Fibroblast of lung (primary cell): Measurements from ENCODE around the gene ADD2. TPM values are rescaled to one million over a fixed set of nuclear protein-coding genes. Genes with fewer than 3 reads are reported as not detected.

Experiments
- DNase-seq, 2 donors: peaks; one replicate each; pipeline versions ENCODE4 v3.0.0 to v3.0.0-alpha.2; 2010; ENCODE audit warnings: low read depth in 2 of 2
- H2AFZ ChIP-seq: 2 replicates; pipeline ENCODE4 v1.5.1; 2012; ENCODE audit warnings: low read length, control low read depth, inconsistent platforms
- H3K27ac ChIP-seq: 2 replicates; pipeline ENCODE4 v1.5.1; 2011; ENCODE audit warnings: low read length, control low read depth; ENCODE audit not compliant: insufficient read depth
- H3K27me3 ChIP-seq: 2 replicates; pipeline ENCODE4 v1.5.1; 2011; ENCODE audit warnings: mild to moderate bottlenecking, low read length; ENCODE audit not compliant: control insufficient read depth, insufficient read depth
- H3K36me3 ChIP-seq: 2 replicates; pipeline ENCODE4 v1.5.1; 2011; ENCODE audit warnings: low read length; ENCODE audit not compliant: control insufficient read depth, insufficient read depth
- H3K4me1 ChIP-seq: 2 replicates; pipeline ENCODE4 v1.5.1; 2011; ENCODE audit warnings: low read length; ENCODE audit not compliant: control insufficient read depth, insufficient read depth; ENCODE audit errors: extremely low read depth
- H3K4me2 ChIP-seq: 2 replicates; pipeline ENCODE4 v1.5.1; 2011; ENCODE audit warnings: low read length, control low read depth; ENCODE audit not compliant: insufficient read depth; ENCODE audit errors: extremely low read depth
- H3K4me3 ChIP-seq, 4 experiments: fragments of 200-600 bp in 1 of 4; sonication (generic) in 1 of 4; replicated peaks in 1 of 4; 2 replicates each; pipeline ENCODE4 v1.5.1; 2011 to 2016; ENCODE audit warnings: low read length in 4 of 4, low read depth in 3 of 4, mild to moderate bottlenecking in 3 of 4, control low read depth in 2 of 4, inconsistent platforms in 1 of 4, mixed read lengths in 1 of 4; ENCODE audit not compliant: insufficient read depth in 1 of 4; ENCODE audit errors: control extremely low read depth in 1 of 4
- H3K79me2 ChIP-seq: 2 replicates; pipeline ENCODE4 v1.5.1; 2012; ENCODE audit warnings: mild to moderate bottlenecking, low read length, inconsistent platforms; ENCODE audit not compliant: control insufficient read depth, insufficient read depth
- H3K9ac ChIP-seq: 2 replicates; pipeline ENCODE4 v1.5.1; 2011; ENCODE audit warnings: mild to moderate bottlenecking, low read length, control low read depth; ENCODE audit not compliant: insufficient read depth
- H3K9me3 ChIP-seq: 2 replicates; pipeline ENCODE4 v1.5.1; 2012; ENCODE audit warnings: low read depth, low read length; ENCODE audit not compliant: control insufficient read depth, insufficient read depth
- H4K20me1 ChIP-seq: 2 replicates; pipeline ENCODE4 v1.5.1; 2011; ENCODE audit warnings: low read length; ENCODE audit not compliant: control insufficient read depth, insufficient read depth; ENCODE audit errors: extremely low read depth
- CTCF ChIP-seq, 2 donors: IDR thresholded peaks in 1 of 2; conservative IDR thresholded peaks in 1 of 2; 1 replicate in 1 of 2; 2 replicates in 1 of 2; pipeline ENCODE4 v1.5.1; 2011 to 2012; ENCODE audit warnings: low read length in 2 of 2, control low read depth in 1 of 2, inconsistent platforms in 1 of 2, low read depth in 1 of 2, mild to moderate bottlenecking in 1 of 2
- EZH2 ChIP-seq: IDR thresholded peaks from 2 replicates; pipeline ENCODE4 v1.5.1; 2012; ENCODE audit warnings: low read length, control low read depth, mild to moderate bottlenecking; ENCODE audit errors: missing control alignments
- polyA plus RNA-seq, 2 donors: library from polyadenylated mRNA; depleted of rRNA in 1 of 2; stranded (reverse) in 1 of 2; unstranded in 1 of 2; fragments of >200 nt; gene quantifications; 2 replicates each; pipeline ENCODE4 v1.2.1, GENCODE V29; 2011 to 2012; ENCODE audit warnings: missing spikeins in 1 of 2
- total RNA-seq: library from RNA; depleted of rRNA; stranded (reverse); fragments of >200 nt; gene quantifications from 2 replicates; pipeline ENCODE4 v1.2.1, GENCODE V29; 2014

The ADD2 gene
- total and polyA plus RNA-seq, 2 donors (not counting 1 experiment from before 2014, with no cell fraction given): 0.22 to 2.5 TPM

DNA sequence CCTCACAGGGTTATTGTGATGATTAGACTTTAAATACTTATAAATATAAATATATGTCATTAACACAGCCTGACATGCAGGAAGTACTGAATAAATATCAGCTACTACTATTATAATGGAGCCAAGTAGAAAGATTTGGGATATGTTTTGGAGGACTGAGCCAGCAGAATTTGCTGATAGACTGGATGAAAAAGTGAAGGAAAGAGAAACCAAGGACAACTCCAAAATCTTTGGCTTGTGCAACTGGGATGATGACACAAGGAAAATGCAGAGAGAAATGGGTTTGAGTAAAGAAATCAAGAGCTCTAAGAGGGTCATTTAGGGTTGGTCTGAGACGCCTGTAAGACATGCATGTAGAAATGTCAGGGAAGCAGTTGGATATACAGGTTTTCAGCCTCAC lies 15.6 kb downstream of the ADD2 start:
- no peak for DNase-seq
- no peak for TF ChIP-seq EZH2
- TF ChIP-seq CTCF (conservative IDR thresholded peaks at IDR 0.05 in 1 of 2, IDR thresholded peaks at IDR 0.05 in 1 of 2; ENCODE audit: low read depth in 1 of 2, low read length in 2 of 2): no peak
- H3K4me2 ChIP-seq: no peak overlapping the region
- no peaks in the 10 kb centered on the region for H3K4me1 ChIP-seq
- H3K9ac ChIP-seq: no peak overlapping the region
- no peak overlapping the region for H3K4me3 ChIP-seq
- no peaks in the 10 kb centered on the region for H4K20me1 ChIP-seq
- no peak overlapping the region for H2AFZ ChIP-seq
- H3K27me3 ChIP-seq: no peaks in the 10 kb centered on the region
- H3K79me2 ChIP-seq: no peaks in the 10 kb centered on the region
- no peaks in the 10 kb centered on the region for H3K9me3 ChIP-seq
- no peaks in the 10 kb centered on the region for H3K36me3 ChIP-seq
- H3K27ac ChIP-seq: no peak overlapping the region

GRCh38 chr2:70751881-70752280 lies 16.1 kb downstream of the ADD2 start:
- TF ChIP-seq CTCF (conservative IDR thresholded peaks at IDR 0.05 in 1 of 2, IDR thresholded peaks at IDR 0.05 in 1 of 2; ENCODE audit: low read depth in 1 of 2, low read length in 2 of 2) (no peak), EZH2 (no peak)
- no peaks in the 10 kb centered on the region for H4K20me1 ChIP-seq
- no peak overlapping the region for H3K9ac ChIP-seq
- no peak overlapping the region for H2AFZ ChIP-seq
- H3K4me3 ChIP-seq: no peak overlapping the region
- H3K4me2 ChIP-seq: no peak overlapping the region
- no peaks in the 10 kb centered on the region for H3K9me3 ChIP-seq
- no peaks in the 10 kb centered on the region for H3K4me1 ChIP-seq
- no peak overlapping the region for H3K27ac ChIP-seq
- no peaks in the 10 kb centered on the region for H3K79me2 ChIP-seq
- no peaks in the 10 kb centered on the region for H3K27me3 ChIP-seq
- no peak for DNase-seq
- H3K36me3 ChIP-seq: no peaks in the 10 kb centered on the region

DNA sequence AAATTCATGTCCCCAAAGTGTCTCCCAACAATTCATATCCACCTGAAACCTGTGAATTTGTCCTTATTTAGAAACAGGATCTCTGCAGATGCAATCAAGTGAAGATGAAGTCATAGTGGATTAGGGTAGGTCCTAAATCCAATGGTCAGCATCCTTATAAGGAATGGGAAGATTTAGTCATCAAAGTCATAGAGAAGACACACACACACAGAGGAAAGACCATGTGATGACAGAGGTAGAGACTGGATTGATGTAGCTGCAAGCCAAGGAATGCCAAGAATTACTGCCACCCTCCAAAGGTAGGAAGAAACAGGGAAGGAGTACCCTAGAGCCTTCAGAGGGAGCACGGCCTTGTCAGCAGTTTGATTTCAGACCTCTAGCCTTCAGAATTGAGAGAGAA lies 17.7 kb downstream of the ADD2 start:
- H2AFZ ChIP-seq: no peak overlapping the region

More for the DNA sequence above, 17.7 kb downstream of the ADD2 start:
- Histone ChIP-seq H3K27ac (no peak overlapping the region), H3K9me3 (no peaks in the 10 kb centered on the region), H3K27me3 (no peaks in the 10 kb centered on the region), H3K4me2 (no peak overlapping the region), H3K79me2 (no peaks in the 10 kb centered on the region), H3K36me3 (no peaks in the 10 kb centered on the region), H3K9ac (no peak overlapping the region), H4K20me1 (no peaks in the 10 kb centered on the region), H3K4me3 (no peak overlapping the region), H3K4me1 (no peaks in the 10 kb centered on the region)
- TF ChIP-seq EZH2 (no peak), CTCF (conservative IDR thresholded peaks at IDR 0.05 in 1 of 2, IDR thresholded peaks at IDR 0.05 in 1 of 2; ENCODE audit: low read depth in 1 of 2, low read length in 2 of 2) (no peak)
- DNase-seq: no peak
